ENCODE measurements around the gene STX19. TPM values are rescaled to one million over a fixed set of nuclear protein-coding genes. Genes with fewer than 3 reads are reported as not detected.
A peak's percentile ranks its signal among the peaks of the same experiment; 100 is the strongest.

The STX19 gene
- total RNA-seq, 4 donors from 2014 or later = not detected

GRCh38 chr3:93983408-93983807, 45.0 kb downstream of the STX19 start:
- H3K36me3 ChIP-seq = no peaks in the 10 kb centered on the region
- intact Hi-C loops (cut with DNase I) = no loop called here
- WGBS = 95% methylated on average over 3 of the region's 3 CpGs
- no peaks in the 10 kb centered on the region for H3K27me3 ChIP-seq
- TF ChIP-seq CTCF (IDR thresholded peaks at IDR 0.05) = no peak
- TF ChIP-seq EP300 (IDR thresholded peaks at IDR 0.05) = no peak
- no peak for TF ChIP-seq POLR2AphosphoS5 (IDR thresholded peaks at IDR 0.05)
- no peak for TF ChIP-seq POLR2A (IDR thresholded peaks at IDR 0.05; ENCODE audit: low read depth)
- no peak for DNase-seq (ENCODE audit: extremely low spot score)
- H3K4me3 ChIP-seq = no peak overlapping the region
- H3K4me1 ChIP-seq = peaks cover 11 to 25% (median 20%) of the 10 kb centered on the region in 4 donors
- no peaks in the 10 kb centered on the region for H3K9me3 ChIP-seq
- H3K27ac ChIP-seq (replicated peaks in 1 of 4) = no peak overlapping the region

- TF ChIP-seq POLR2A (IDR thresholded peaks at IDR 0.05; ENCODE audit: low read depth) = no peak
- no peak for TF ChIP-seq EP300 (IDR thresholded peaks at IDR 0.05)
- TF ChIP-seq POLR2AphosphoS5 (IDR thresholded peaks at IDR 0.05) = no peak
- no peak for TF ChIP-seq CTCF (IDR thresholded peaks at IDR 0.05)
- 92% methylated on average over 13 of the region's 13 CpGs for WGBS
- intact Hi-C loops (cut with DNase I) = no loop called here
- Histone ChIP-seq H3K4me3 (no peak overlapping the region), H3K36me3 (no peaks in the 10 kb centered on the region), H3K27me3 (no peaks in the 10 kb centered on the region), H3K4me1 (peaks cover 11 to 21% (median 19%) of the 10 kb centered on the region in 4 donors), H3K9me3 (no peaks in the 10 kb centered on the region), H3K27ac (replicated peaks in 1 of 4) (no peak overlapping the region)
- no peak for DNase-seq (ENCODE audit: extremely low spot score)
Measured at GRCh38 chr3:93981649-93982048, 46.7 kb downstream of the STX19 start.

- intact Hi-C loops (cut with DNase I) = loop anchor here (10.0 kb wide), 1 partner anchor 85 kb away; the partner anchor contains the start of genes DHFR2 and NSUN3
- Histone ChIP-seq H3K27me3 (no peaks in the 10 kb centered on the region), H3K27ac (replicated peaks in 1 of 4) (peak within 1 kb of the TSS; percentile 89 to 98 (median 93)), H3K4me1 (peaks cover 11 to 21% (median 19%) of the 10 kb centered on the region in 4 donors), H3K36me3 (no peaks in the 10 kb centered on the region), H3K4me3 (peak within 1 kb of the TSS; percentile 67 to 91 (median 81)), H3K9me3 (no peaks in the 10 kb centered on the region)
- TF ChIP-seq EP300 (IDR thresholded peaks at IDR 0.05) = no peak
- TF ChIP-seq POLR2AphosphoS5 (IDR thresholded peaks at IDR 0.05) = peak; percentile 98
- peak; percentile 66 for TF ChIP-seq POLR2A (IDR thresholded peaks at IDR 0.05; ENCODE audit: low read depth)
- no peak for TF ChIP-seq CTCF (IDR thresholded peaks at IDR 0.05)
- DNase-seq (ENCODE audit: extremely low spot score) = peak; percentile 99
- under 1% methylated on average over 48 of the region's 66 CpGs for WGBS
Measured at GRCh38 chr3:93979850-93980676, 48.3 kb downstream of the STX19 start, which contains the start of gene ARL13B. ARL13B (plus strand) TSS chr3:93980155; CDS start chr3:93980424, 269 bp downstream.

GRCh38 chr3:93973131-93974126, 55.0 kb downstream of the STX19 start, which contains the start of gene PROS1:
PROS1 (minus strand) TSS chr3:93973896; CDS start chr3:93973749, 147 bp downstream.
- 2% methylated on average over 26 of the region's 53 CpGs for WGBS
- peak; percentile 94 for DNase-seq (ENCODE audit: extremely low spot score)
- no peak for TF ChIP-seq POLR2A (IDR thresholded peaks at IDR 0.05; ENCODE audit: low read depth)
- peak; percentile 62 to 74 for TF ChIP-seq POLR2AphosphoS5 (IDR thresholded peaks at IDR 0.05)
- TF ChIP-seq CTCF (IDR thresholded peaks at IDR 0.05) = no peak
- TF ChIP-seq EP300 (IDR thresholded peaks at IDR 0.05) = peak; percentile 60
- Histone ChIP-seq H3K4me1 (peaks cover 8 to 27% (median 16%) of the 10 kb centered on the region in 4 donors), H3K27me3 (no peaks in the 10 kb centered on the region), H3K36me3 (no peaks in the 10 kb centered on the region), H3K4me3 (peak within 1 kb of the TSS; percentile 60 to 78 (median 69)), H3K27ac (replicated peaks in 1 of 4) (peak within 1 kb of the TSS; percentile 84 to 93 (median 89)), H3K9me3 (no peaks in the 10 kb centered on the region)
- intact Hi-C loops (cut with DNase I) = loop anchor here (10.0 kb wide), 1 partner anchor 91 kb away; the partner anchor contains the start of genes DHFR2 and NSUN3

All from esophagus muscularis mucosa (tissue), 4 donors.